Measurements from ENCODE around the gene MCM9. TPM values are rescaled to one million over a fixed set of nuclear protein-coding genes. Genes with fewer than 3 reads are reported as not detected.

MCM9 gene
- total and polyA plus RNA-seq, 2 donors (not counting 1 experiment from before 2014, with no cell fraction given) = 14.0 to 54.5 TPM

GRCh38 chr6:118789419-118789818 is 145.5 kb downstream of the MCM9 start:
- Histone ChIP-seq H4K20me1 (ENCODE audit: control insufficient read depth, insufficient read depth, low read length, poor library complexity, severe bottlenecking) (no peaks in the 10 kb centered on the region), H3K36me3 (replicated peaks in 1 of 2; ENCODE audit: control extremely low read depth in 1 of 2, control insufficient read depth in 1 of 2, extremely low read depth in 1 of 2, insufficient read depth in 2 of 2, low read length in 1 of 2) (no peaks in the 10 kb centered on the region), H3K9ac (ENCODE audit: low read length) (no peak overlapping the region), H2AFZ (ENCODE audit: insufficient read depth, low read depth, low read length, poor library complexity, severe bottlenecking) (no peak overlapping the region), H3K4me1 (ENCODE audit: control insufficient read depth in 2 of 2, insufficient read depth in 2 of 2, low read length in 2 of 2) (peaks cover 7 to 12% of the 10 kb centered on the region in 2 donors), H3K27me3 (replicated peaks in 1 of 4; ENCODE audit: control extremely low read depth in 1 of 4, control insufficient read depth in 3 of 4, insufficient read depth in 4 of 4, low read length in 3 of 4) (no peaks in the 10 kb centered on the region), H3K79me2 (ENCODE audit: control insufficient read depth, insufficient read depth, low read length) (no peaks in the 10 kb centered on the region), H3K9me3 (ENCODE audit: control extremely low read depth in 1 of 3, control insufficient read depth in 2 of 3, insufficient read depth in 1 of 3, low read length in 2 of 3) (no peaks in the 10 kb centered on the region), H3K27ac (ENCODE audit: low read length in 2 of 2) (no peak overlapping the region), H3K4me2 (replicated peaks; ENCODE audit: low read depth, low read length, poor library complexity, severe bottlenecking) (no peak overlapping the region), H3K4me3 (ENCODE audit: control extremely low read depth in 1 of 5, extremely low read depth in 1 of 5, insufficient read depth in 1 of 5, low read depth in 2 of 5, low read length in 4 of 5) (no peak overlapping the region)
- no peaks in the 10 kb centered on the region for H3K9me3 Mint-ChIP-seq (ENCODE audit: insufficient read depth)
- ChIA-PET POLR2A (no interaction called here), CTCF (no interaction called here)
- no peak overlapping the region for H3K27ac Mint-ChIP-seq
- 94% methylated on average over 3 of the region's 5 CpGs for WGBS (ENCODE audit: insufficient coverage)
- H3K4me3 Mint-ChIP-seq = no peak overlapping the region
- no peak for DNase-seq
- TF ChIP-seq CTCF (IDR thresholded peaks at IDR 0.05) = no peak
- no peak for TF ChIP-seq EZH2 (IDR thresholded peaks at IDR 0.05; ENCODE audit: borderline replicate concordance, insufficient read depth, low read depth, low read length, poor library complexity, severe bottlenecking)
- ATAC-seq (ENCODE audit: low read depth) = no peak
- intact Hi-C loops (cut with micrococcal nuclease) = no loop called here
- H3K27me3 Mint-ChIP-seq = no peaks in the 10 kb centered on the region
- peaks cover 15% of the 10 kb centered on the region for H3K4me1 Mint-ChIP-seq

DNA sequence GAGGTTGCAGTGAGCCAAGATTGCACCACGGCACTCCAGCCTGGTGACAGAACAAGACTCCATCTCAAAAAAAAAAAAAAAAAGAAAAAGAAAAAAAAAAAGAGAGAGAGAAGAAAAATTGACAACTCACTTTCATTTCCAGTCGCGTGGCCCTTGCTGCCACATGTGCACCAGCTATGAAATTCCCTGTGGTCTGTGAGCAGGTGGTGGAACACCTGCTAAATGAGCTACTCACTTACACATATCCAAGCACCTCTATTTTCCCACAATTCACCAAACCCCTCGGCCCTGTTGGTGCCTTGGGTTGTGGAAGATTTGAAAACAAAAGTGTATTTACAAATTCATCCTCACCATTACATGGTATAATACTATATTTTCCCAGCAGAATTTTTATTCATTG is 146.3 kb downstream of the MCM9 start:
- Histone ChIP-seq H3K36me3 (replicated peaks in 1 of 2; ENCODE audit: control extremely low read depth in 1 of 2, control insufficient read depth in 1 of 2, extremely low read depth in 1 of 2, insufficient read depth in 2 of 2, low read length in 1 of 2) (no peaks in the 10 kb centered on the region), H3K4me1 (ENCODE audit: control insufficient read depth in 2 of 2, insufficient read depth in 2 of 2, low read length in 2 of 2) (peaks cover 7 to 12% of the 10 kb centered on the region in 2 donors), H3K9me3 (ENCODE audit: control extremely low read depth in 1 of 3, control insufficient read depth in 2 of 3, insufficient read depth in 1 of 3, low read length in 2 of 3) (no peaks in the 10 kb centered on the region), H3K27me3 (replicated peaks in 1 of 4; ENCODE audit: control extremely low read depth in 1 of 4, control insufficient read depth in 3 of 4, insufficient read depth in 4 of 4, low read length in 3 of 4) (no peaks in the 10 kb centered on the region), H3K27ac (ENCODE audit: low read length in 2 of 2) (no peak overlapping the region), H3K79me2 (ENCODE audit: control insufficient read depth, insufficient read depth, low read length) (no peaks in the 10 kb centered on the region), H3K4me3 (ENCODE audit: control extremely low read depth in 1 of 5, extremely low read depth in 1 of 5, insufficient read depth in 1 of 5, low read depth in 2 of 5, low read length in 4 of 5) (no peak overlapping the region), H3K9ac (ENCODE audit: low read length) (no peak overlapping the region), H2AFZ (ENCODE audit: insufficient read depth, low read depth, low read length, poor library complexity, severe bottlenecking) (no peak overlapping the region), H4K20me1 (ENCODE audit: control insufficient read depth, insufficient read depth, low read length, poor library complexity, severe bottlenecking) (no peaks in the 10 kb centered on the region), H3K4me2 (replicated peaks; ENCODE audit: low read depth, low read length, poor library complexity, severe bottlenecking) (no peak overlapping the region)
- no peak for DNase-seq
- TF ChIP-seq EZH2 (IDR thresholded peaks at IDR 0.05; ENCODE audit: borderline replicate concordance, insufficient read depth, low read depth, low read length, poor library complexity, severe bottlenecking) = no peak
- no peak for TF ChIP-seq CTCF (IDR thresholded peaks at IDR 0.05)
- intact Hi-C loops (cut with micrococcal nuclease) = no loop called here
- ATAC-seq (ENCODE audit: low read depth) = no peak
- WGBS (ENCODE audit: insufficient coverage) = no CpG with 5 or more reads among the region's 4 CpGs
- Mint-ChIP-seq H3K4me1 (peaks cover 15% of the 10 kb centered on the region), H3K4me3 (no peak overlapping the region), H3K27me3 (no peaks in the 10 kb centered on the region), H3K9me3 (ENCODE audit: insufficient read depth) (no peaks in the 10 kb centered on the region), H3K27ac (no peak overlapping the region)
- CTCF ChIA-PET = interaction anchor here (0.7 to 2.1 kb wide), 4 partner anchors 12 to 558 kb away, joined by 3 to 17 read pairs (median 6); no protein-coding TSS in a partner anchor
- POLR2A ChIA-PET = no interaction called here
